IMR-90 (cell line): ENCODE results near the gene PFDN1. TPM values are rescaled to one million over a fixed set of nuclear protein-coding genes. Genes with fewer than 3 reads are reported as not detected.
A peak's percentile ranks its signal among the peaks of the same experiment; 100 is the strongest.

Experiments used
- ATAC-seq: fragments of 200-7000 bp; cut with Tn5 transposase; 2 replicates; pipeline ENCODE4 v1.9.1; 2020; ENCODE audit warnings: low read depth, mild to moderate bottlenecking, moderate library complexity
- BruUV-seq: library from RNA; stranded (reverse); fragments of 400-500 nt; replicated peaks from 2 replicates; lab custom pipeline; 2021; lab: Mats Ljungman, UMichigan
- CTCF ChIA-PET: fragments of 300-600 bp; formaldehyde crosslinking; extraction: SDS; loops from one replicate; lab custom pipeline; 2021; ENCODE audit warnings: antibody characterized with exemption; lab: Yijun Ruan, JAX
- POLR2A ChIA-PET: fragments of 300-600 bp; sonication (Branson Sonifier 250); formaldehyde crosslinking; loops from one replicate; lab custom pipeline; 2022; ENCODE audit warnings: antibody characterized with exemption; ENCODE audit not compliant: unreplicated experiment; lab: Charles Lee
- DNase-seq: peaks from one replicate; pipeline ENCODE4 v3.0.0; 2013
- H2AFZ ChIP-seq: replicated peaks from 2 replicates; pipeline ENCODE3; 2013; ENCODE audit warnings: low read length, mild to moderate bottlenecking; ENCODE audit not compliant: poor library complexity
- H2AK5ac ChIP-seq: 2 replicates; pipeline ENCODE4 v1.6.1; 2013; ENCODE audit warnings: low read depth, low read length, inconsistent platforms
- H2AK9ac ChIP-seq: replicated peaks from 2 replicates; pipeline ENCODE3; 2013; ENCODE audit warnings: mild to moderate bottlenecking, low read depth, low read length, moderate library complexity; ENCODE audit not compliant: poor library complexity
- H2BK120ac ChIP-seq: 2 replicates; pipeline ENCODE4 v1.6.1; 2013; ENCODE audit warnings: low read depth, low read length, inconsistent platforms
- H2BK15ac ChIP-seq: 3 replicates; pipeline ENCODE4 v1.6.1; 2013; ENCODE audit warnings: low read depth, low read length, inconsistent platforms
- H2BK20ac ChIP-seq: 2 replicates; pipeline ENCODE4 v1.6.1; 2013; ENCODE audit warnings: low read depth, mild to moderate bottlenecking, inconsistent platforms, low read length, moderate library complexity
- H2BK5ac ChIP-seq: 2 replicates; pipeline ENCODE4 v1.6.1; 2013; ENCODE audit warnings: mild to moderate bottlenecking, low read depth, low read length, inconsistent platforms; ENCODE audit not compliant: poor library complexity, severe bottlenecking
- H3K14ac ChIP-seq: replicated peaks from 2 replicates; pipeline ENCODE4 v1.6.1; 2013; ENCODE audit warnings: low read depth, low read length, inconsistent platforms
- H3K18ac ChIP-seq: 2 replicates; pipeline ENCODE4 v1.6.1; 2013; ENCODE audit warnings: low read depth, low read length, control low read depth
- H3K23ac ChIP-seq: 2 replicates; pipeline ENCODE4 v1.6.1; 2013; ENCODE audit warnings: low read depth, low read length, inconsistent platforms
- H3K27ac ChIP-seq: 2 replicates; pipeline ENCODE4 v1.5.1; 2013; ENCODE audit warnings: mild to moderate bottlenecking, control low read depth, low read length; ENCODE audit not compliant: insufficient read depth
- H3K27me3 ChIP-seq: 2 replicates; pipeline ENCODE4 v1.6.1; 2013; ENCODE audit warnings: low read length; ENCODE audit not compliant: control insufficient read depth, insufficient read depth
- H3K36me3 ChIP-seq: 2 replicates; pipeline ENCODE4 v1.6.1; 2013; ENCODE audit warnings: low read length, mixed read lengths; ENCODE audit not compliant: control insufficient read depth, insufficient read depth
- H3K4ac ChIP-seq: 2 replicates; pipeline ENCODE4 v1.6.1; 2013; ENCODE audit warnings: low read depth, low read length, inconsistent platforms
- H3K4me1 ChIP-seq: 2 replicates; pipeline ENCODE4 v1.6.1; 2013; ENCODE audit warnings: low read length, mixed read lengths; ENCODE audit not compliant: control insufficient read depth, insufficient read depth
- H3K4me2 ChIP-seq: 2 replicates; pipeline ENCODE4 v1.6.1; 2013; ENCODE audit warnings: low read depth, mild to moderate bottlenecking, control low read depth, low read length, moderate library complexity
- H3K4me3 ChIP-seq: 2 replicates; pipeline ENCODE4 v1.5.1; 2013; ENCODE audit warnings: low read depth, mild to moderate bottlenecking, control low read depth, low read length, moderate library complexity; ENCODE audit not compliant: insufficient read depth
- H3K56ac ChIP-seq: 2 replicates; pipeline ENCODE4 v1.6.1; 2013; ENCODE audit warnings: low read length, inconsistent platforms; ENCODE audit not compliant: insufficient read depth; ENCODE audit errors: extremely low read depth
- H3K79me1 ChIP-seq, 2 experiments: 2 replicates each; pipeline ENCODE4 v1.6.1; 2013; ENCODE audit warnings: low read length in 2 of 2, inconsistent platforms in 1 of 2, low read depth in 1 of 2
- H3K9ac ChIP-seq: 2 replicates; pipeline ENCODE4 v1.6.1; 2013; ENCODE audit warnings: low read depth, low read length, control low read depth
- H3K9me1 ChIP-seq: 2 replicates; pipeline ENCODE4 v1.6.1; 2013; ENCODE audit warnings: low read length, inconsistent platforms; ENCODE audit not compliant: insufficient read depth
- H3K9me3 ChIP-seq: 2 replicates; pipeline ENCODE4 v1.6.1; 2013; ENCODE audit warnings: low read length; ENCODE audit not compliant: control insufficient read depth, insufficient read depth
- H4K20me1 ChIP-seq: 2 replicates; pipeline ENCODE4 v1.6.1; 2013; ENCODE audit warnings: low read length, inconsistent platforms; ENCODE audit not compliant: insufficient read depth
- H4K5ac ChIP-seq: 2 replicates; pipeline ENCODE4 v1.6.1; 2013; ENCODE audit warnings: mild to moderate bottlenecking, low read depth, low read length, control low read depth
- H4K8ac ChIP-seq, 2 experiments: 2 replicates each; pipeline ENCODE4 v1.6.1; 2013; ENCODE audit warnings: low read depth in 2 of 2, low read length in 2 of 2, control low read depth in 1 of 2, inconsistent platforms in 1 of 2
- H4K91ac ChIP-seq: 2 replicates; pipeline ENCODE4 v1.6.1; 2013; ENCODE audit warnings: low read depth, low read length, inconsistent platforms; ENCODE audit not compliant: insufficient read depth
- BHLHE40 ChIP-seq: fragments of 150-350 bp; IDR thresholded peaks from 2 replicates; pipeline ENCODE4 v1.6.1; 2016; ENCODE audit warnings: mild to moderate bottlenecking, low read depth, low read length
- CEBPB ChIP-seq: IDR thresholded peaks from 2 replicates; pipeline ENCODE4 v1.6.1; 2012; ENCODE audit warnings: low read depth, low read length, improper control_type of control experiment
- CHD1 ChIP-seq: IDR thresholded peaks from 2 replicates; pipeline ENCODE4 v1.6.1; 2012; ENCODE audit warnings: low read depth, low read length, improper control_type of control experiment
- CTCF ChIP-seq: conservative IDR thresholded peaks from 2 replicates; pipeline ENCODE4 v1.5.1; 2012; ENCODE audit warnings: mild to moderate bottlenecking, low read depth, low read length, improper control_type of control experiment
- FOS ChIP-seq: fragments of 150-350 bp; IDR thresholded peaks from 2 replicates; pipeline ENCODE4 v1.6.1; 2016; ENCODE audit warnings: low read depth, low read length
- MAZ ChIP-seq: IDR thresholded peaks from 2 replicates; pipeline ENCODE4 v1.6.1; 2012; ENCODE audit warnings: low read depth, mild to moderate bottlenecking, low read length, improper control_type of control experiment, moderate library complexity, borderline replicate concordance
- MXI1 ChIP-seq: IDR thresholded peaks from 2 replicates; pipeline ENCODE4 v1.6.1; 2012; ENCODE audit warnings: low read depth, mild to moderate bottlenecking, low read length, moderate library complexity, borderline replicate concordance
- NFE2L2 ChIP-seq: fragments of 150-350 bp; IDR thresholded peaks from 2 replicates; pipeline ENCODE4 v1.6.1; 2016; ENCODE audit warnings: low read depth, mild to moderate bottlenecking, low read length
- POLR2A ChIP-seq: IDR thresholded peaks from 2 replicates; pipeline ENCODE4 v1.6.1; 2012; ENCODE audit warnings: mild to moderate bottlenecking, low read depth, low read length
- RAD21 ChIP-seq: IDR thresholded peaks from 2 replicates; pipeline ENCODE4 v1.6.1; 2012; ENCODE audit warnings: low read length, improper control_type of control experiment
- RCOR1 ChIP-seq: IDR thresholded peaks from 2 replicates; pipeline ENCODE4 v1.6.1; 2012; ENCODE audit warnings: mild to moderate bottlenecking, low read length, improper control_type of control experiment; ENCODE audit not compliant: insufficient replicate concordance
- RFX5 ChIP-seq: IDR thresholded peaks from 2 replicates; pipeline ENCODE4 v1.8.0; 2012; ENCODE audit warnings: low read depth, mild to moderate bottlenecking, low read length, moderate library complexity
- SMC3 ChIP-seq: fragments of 150-350 bp; IDR thresholded peaks from 2 replicates; pipeline ENCODE4 v1.6.1; 2016; ENCODE audit warnings: low read depth, mild to moderate bottlenecking, antibody characterized with exemption, low read length, moderate library complexity
- WGBS, 2 experiments: methylation state at CpG; one replicate each; pipeline versions ENCODE4 v1.1.5 to v1.1.7; 2013; ENCODE audit warnings: missing lambda C conversion rate in 2 of 2; ENCODE audit not compliant: insufficient read length in 1 of 2; ENCODE audit errors: extremely low coverage in 2 of 2; 5-methylcytosine and 5-hydroxymethylcytosine counted together
- dilution Hi-C: fragments of 300-500 bp; cut with HindIII; formaldehyde crosslinking; loops from one replicate; pipeline ENCODE4 v1.14.3; 2018; ENCODE audit warnings: low sequenced_read_pairs; ENCODE audit not compliant: unreplicated experiment
- in situ Hi-C: fragments of 300-500 bp; cut with MboI; formaldehyde crosslinking; loops from 3 replicates; pipeline ENCODE4 v1.14.3; 2019; ENCODE audit warnings: low sequenced_read_pairs, inconsistent platforms, mixed read lengths
- intact Hi-C: fragments of 100-400 bp; cut with micrococcal nuclease; formaldehyde crosslinking; loops from 2 replicates; pipeline ENCODE4 v1.10.0; 2022
- polyA plus RNA-seq, 3 experiments: library from polyadenylated mRNA; depleted of rRNA; stranded (reverse); fragments of >200 nt; gene quantifications; 2 replicates each; pipeline ENCODE4 v1.2.3, GENCODE V29; 2012; ENCODE audit warnings: low replicate concordance in 1 of 3
- total RNA-seq: library from RNA; depleted of rRNA; stranded (reverse); fragments of >200 nt; gene quantifications from 2 replicates; pipeline ENCODE4 v1.2.3, GENCODE V29; 2012
- TF ChIP-seq, protein P1 (sequence below): fragments of 150-350 bp; IDR thresholded peaks from 2 replicates; pipeline ENCODE4 v1.6.1; 2017; ENCODE audit warnings: mild to moderate bottlenecking, antibody characterized with exemption, low read length, low read depth
- TF ChIP-seq, protein P2 (sequence below): fragments of 150-350 bp; IDR thresholded peaks from 2 replicates; pipeline ENCODE4 v1.6.1; 2016; ENCODE audit warnings: low read depth, mild to moderate bottlenecking, low read length, moderate library complexity, borderline replicate concordance

Gene PFDN1
- total and polyA plus RNA-seq, 2 of the 4 experiments (the other 2 are of a cell fraction) = 98.8 to 134 TPM

DNA sequence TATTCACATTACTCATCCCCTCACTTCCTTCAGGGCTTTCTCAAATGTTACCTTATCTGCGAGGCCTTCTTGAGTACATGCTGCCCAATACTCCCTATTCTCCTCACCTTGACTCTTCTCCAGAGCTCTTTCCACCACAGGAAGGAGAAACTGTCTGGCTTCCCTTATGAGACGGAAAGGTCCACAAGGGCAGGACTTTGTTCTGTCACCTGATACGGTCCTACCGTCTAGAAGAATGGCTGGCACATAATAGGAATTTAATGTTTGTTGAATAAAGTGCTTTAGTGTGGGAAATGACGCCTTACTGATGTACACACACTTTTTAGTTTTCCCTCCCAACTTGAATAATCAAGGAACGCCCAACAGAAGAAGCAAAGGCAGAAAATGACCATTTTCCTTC lies 52.5 kb downstream of the PFDN1 start:
- Histone ChIP-seq H3K4me2 (no peak overlapping the region), H2BK120ac (peak overlapping the region; percentile 32; the same call in 1 of the 2 replicates), H3K4me3 (no peak overlapping the region), H2BK20ac (peak overlapping the region; percentile 82), H2BK15ac (peak overlapping the region; percentile 82; the same call in 1 of the 3 replicates), H2BK5ac (no peak overlapping the region), H3K56ac (no peak overlapping the region), H3K9me3 (no peaks in the 10 kb centered on the region), H2AK9ac (peak overlapping the region; percentile 9), H3K14ac (peak overlapping the region; percentile 31; the same call in 1 of the 2 replicates), H3K79me1 (peaks cover 44 to 87% of the 10 kb centered on the region in 2 experiments), H3K36me3 (peaks cover 3% of the 10 kb centered on the region; the same call in 1 of the 2 replicates), H4K91ac (peak overlapping the region; percentile 65), H3K4me1 (peaks cover 34% of the 10 kb centered on the region), H3K27ac (no peak overlapping the region), H3K23ac (peak overlapping the region; percentile 21; the same call in 1 of the 2 replicates), H3K9ac (no peak overlapping the region), H4K20me1 (peaks cover 17% of the 10 kb centered on the region; the same call in 1 of the 2 replicates), H4K5ac (no peak overlapping the region), H3K9me1 (peaks cover 35% of the 10 kb centered on the region), H2AK5ac (peak overlapping the region; percentile 80), H4K8ac (peak overlapping the region in 1 of 2 experiments; percentile 27; a peak in 1 of 4 replicates), H3K4ac (peak overlapping the region; percentile 49; the same call in 1 of the 2 replicates), H3K18ac (no peak overlapping the region), H3K27me3 (no peaks in the 10 kb centered on the region), H2AFZ (no peak overlapping the region)
- TF ChIP-seq RFX5 = no peak
- no peak for TF ChIP-seq MXI1
- TF ChIP-seq SMC3 = no peak
- TF ChIP-seq CHD1 = no peak
- TF ChIP-seq BHLHE40 = no peak
- TF ChIP-seq POLR2A = no peak
- no peak for TF ChIP-seq FOS
- TF ChIP-seq CEBPB = no peak
- TF ChIP-seq NFE2L2 = no peak
- TF ChIP-seq RCOR1 = no peak
- no peak for TF ChIP-seq MAZ
- TF ChIP-seq, protein P1, sequence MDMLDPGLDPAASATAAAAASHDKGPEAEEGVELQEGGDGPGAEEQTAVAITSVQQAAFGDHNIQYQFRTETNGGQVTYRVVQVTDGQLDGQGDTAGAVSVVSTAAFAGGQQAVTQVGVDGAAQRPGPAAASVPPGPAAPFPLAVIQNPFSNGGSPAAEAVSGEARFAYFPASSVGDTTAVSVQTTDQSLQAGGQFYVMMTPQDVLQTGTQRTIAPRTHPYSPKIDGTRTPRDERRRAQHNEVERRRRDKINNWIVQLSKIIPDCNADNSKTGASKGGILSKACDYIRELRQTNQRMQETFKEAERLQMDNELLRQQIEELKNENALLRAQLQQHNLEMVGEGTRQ = no peak
- no peak for TF ChIP-seq RAD21
- TF ChIP-seq CTCF = no peak
- TF ChIP-seq, protein P2, sequence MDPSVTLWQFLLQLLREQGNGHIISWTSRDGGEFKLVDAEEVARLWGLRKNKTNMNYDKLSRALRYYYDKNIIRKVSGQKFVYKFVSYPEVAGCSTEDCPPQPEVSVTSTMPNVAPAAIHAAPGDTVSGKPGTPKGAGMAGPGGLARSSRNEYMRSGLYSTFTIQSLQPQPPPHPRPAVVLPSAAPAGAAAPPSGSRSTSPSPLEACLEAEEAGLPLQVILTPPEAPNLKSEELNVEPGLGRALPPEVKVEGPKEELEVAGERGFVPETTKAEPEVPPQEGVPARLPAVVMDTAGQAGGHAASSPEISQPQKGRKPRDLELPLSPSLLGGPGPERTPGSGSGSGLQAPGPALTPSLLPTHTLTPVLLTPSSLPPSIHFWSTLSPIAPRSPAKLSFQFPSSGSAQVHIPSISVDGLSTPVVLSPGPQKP = no peak
- intact Hi-C loops = loop anchor here (2.0 kb wide), 1 partner anchor 44 kb away; no protein-coding TSS in a partner anchor
- ChIA-PET POLR2A (no interaction called here), CTCF (interaction anchor here (1.0 to 2.2 kb wide), 3 partner anchors 96 to 108 kb away, joined by 6 to 11 read pairs (median 6); partner anchors contain the start of gene HBEGF)
- no TSS peak for BruUV-seq
- in situ Hi-C loops = no loop called here
- dilution Hi-C loops = no loop called here
- WGBS, 2 experiments = 100% methylated on average over 1 of the region's 6 CpGs; no CpG with 5 or more reads in 1 of the 2 experiments
- ATAC-seq (no peak), DNase-seq (no peak)
